ENCODE data around the gene ASPSCR1.

DNA sequence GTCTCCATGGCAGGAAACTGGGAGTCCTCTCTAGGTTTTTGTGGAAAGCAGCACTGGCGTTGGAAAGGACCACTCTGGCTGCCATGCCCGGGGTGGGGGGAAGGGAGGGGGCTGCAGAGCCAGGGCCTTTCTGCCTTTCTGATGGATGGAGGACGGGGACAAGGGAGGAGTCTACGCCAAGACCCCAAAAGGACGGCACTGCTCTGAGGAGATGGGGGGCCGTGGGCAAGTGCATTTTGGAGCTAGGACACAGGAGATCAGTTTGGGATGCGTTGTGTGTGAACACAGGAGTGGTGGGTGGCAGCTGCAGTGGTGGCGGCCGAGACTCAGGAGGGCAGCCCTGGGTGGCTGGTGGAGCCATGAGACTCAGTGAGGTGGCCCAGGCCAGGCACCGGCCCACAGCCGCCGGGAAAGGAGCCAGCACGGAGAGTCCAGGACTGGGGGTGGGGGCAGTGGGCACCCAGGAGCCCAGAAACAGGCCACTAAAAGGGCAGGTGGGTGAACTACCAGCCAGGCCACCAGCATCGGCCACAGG, 43.2 kb downstream of the ASPSCR1 start:
- TF ChIP-seq, protein P1, sequence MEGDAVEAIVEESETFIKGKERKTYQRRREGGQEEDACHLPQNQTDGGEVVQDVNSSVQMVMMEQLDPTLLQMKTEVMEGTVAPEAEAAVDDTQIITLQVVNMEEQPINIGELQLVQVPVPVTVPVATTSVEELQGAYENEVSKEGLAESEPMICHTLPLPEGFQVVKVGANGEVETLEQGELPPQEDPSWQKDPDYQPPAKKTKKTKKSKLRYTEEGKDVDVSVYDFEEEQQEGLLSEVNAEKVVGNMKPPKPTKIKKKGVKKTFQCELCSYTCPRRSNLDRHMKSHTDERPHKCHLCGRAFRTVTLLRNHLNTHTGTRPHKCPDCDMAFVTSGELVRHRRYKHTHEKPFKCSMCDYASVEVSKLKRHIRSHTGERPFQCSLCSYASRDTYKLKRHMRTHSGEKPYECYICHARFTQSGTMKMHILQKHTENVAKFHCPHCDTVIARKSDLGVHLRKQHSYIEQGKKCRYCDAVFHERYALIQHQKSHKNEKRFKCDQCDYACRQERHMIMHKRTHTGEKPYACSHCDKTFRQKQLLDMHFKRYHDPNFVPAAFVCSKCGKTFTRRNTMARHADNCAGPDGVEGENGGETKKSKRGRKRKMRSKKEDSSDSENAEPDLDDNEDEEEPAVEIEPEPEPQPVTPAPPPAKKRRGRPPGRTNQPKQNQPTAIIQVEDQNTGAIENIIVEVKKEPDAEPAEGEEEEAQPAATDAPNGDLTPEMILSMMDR (IDR thresholded peaks at IDR 0.05) = no peak
- no peak for TF ChIP-seq POLR2A (IDR thresholded peaks at IDR 0.05)

All from esophagus squamous epithelium (tissue), 4 donors.